ENCODE data around the gene KCNMB2. TPM values are rescaled to one million over a fixed set of nuclear protein-coding genes. Genes with fewer than 3 reads are reported as not detected.

The KCNMB2 gene
- polyA plus RNA-seq, 1 of the 3 experiments (the other 2 are of a cell fraction): not detected

DNA sequence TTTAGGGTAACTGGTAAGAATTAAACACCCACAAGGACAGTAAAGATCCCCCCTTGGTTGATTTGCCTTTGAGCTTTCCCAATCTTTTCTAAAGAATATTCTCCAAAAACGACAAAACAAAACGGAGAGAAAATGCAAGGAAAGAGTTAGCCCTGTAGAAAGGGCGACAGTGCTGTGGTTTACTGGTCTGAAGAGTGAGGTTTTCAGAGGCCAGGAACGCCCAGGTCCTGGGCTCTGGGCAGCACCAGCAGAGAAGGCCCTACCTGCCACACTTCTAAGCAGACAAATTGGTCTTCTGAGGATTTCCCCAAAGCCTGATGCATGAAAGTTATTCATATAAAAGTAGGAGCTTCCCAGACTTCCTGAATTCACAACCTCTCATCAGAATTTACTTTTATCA is 119.3 kb downstream of the KCNMB2 start (continued):
- TF ChIP-seq, protein P1, sequence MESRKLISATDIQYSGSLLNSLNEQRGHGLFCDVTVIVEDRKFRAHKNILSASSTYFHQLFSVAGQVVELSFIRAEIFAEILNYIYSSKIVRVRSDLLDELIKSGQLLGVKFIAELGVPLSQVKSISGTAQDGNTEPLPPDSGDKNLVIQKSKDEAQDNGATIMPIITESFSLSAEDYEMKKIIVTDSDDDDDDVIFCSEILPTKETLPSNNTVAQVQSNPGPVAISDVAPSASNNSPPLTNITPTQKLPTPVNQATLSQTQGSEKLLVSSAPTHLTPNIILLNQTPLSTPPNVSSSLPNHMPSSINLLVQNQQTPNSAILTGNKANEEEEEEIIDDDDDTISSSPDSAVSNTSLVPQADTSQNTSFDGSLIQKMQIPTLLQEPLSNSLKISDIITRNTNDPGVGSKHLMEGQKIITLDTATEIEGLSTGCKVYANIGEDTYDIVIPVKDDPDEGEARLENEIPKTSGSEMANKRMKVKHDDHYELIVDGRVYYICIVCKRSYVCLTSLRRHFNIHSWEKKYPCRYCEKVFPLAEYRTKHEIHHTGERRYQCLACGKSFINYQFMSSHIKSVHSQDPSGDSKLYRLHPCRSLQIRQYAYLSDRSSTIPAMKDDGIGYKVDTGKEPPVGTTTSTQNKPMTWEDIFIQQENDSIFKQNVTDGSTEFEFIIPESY (IDR thresholded peaks at IDR 0.05; ENCODE audit: borderline replicate concordance, low read depth): no peak
- TF ChIP-seq FOSL2 (IDR thresholded peaks at IDR 0.05; ENCODE audit: borderline replicate concordance, low read depth): no peak
- TF ChIP-seq MEF2A (IDR thresholded peaks at IDR 0.05; ENCODE audit: borderline replicate concordance, low read depth): no peak
- TF ChIP-seq, protein P2, sequence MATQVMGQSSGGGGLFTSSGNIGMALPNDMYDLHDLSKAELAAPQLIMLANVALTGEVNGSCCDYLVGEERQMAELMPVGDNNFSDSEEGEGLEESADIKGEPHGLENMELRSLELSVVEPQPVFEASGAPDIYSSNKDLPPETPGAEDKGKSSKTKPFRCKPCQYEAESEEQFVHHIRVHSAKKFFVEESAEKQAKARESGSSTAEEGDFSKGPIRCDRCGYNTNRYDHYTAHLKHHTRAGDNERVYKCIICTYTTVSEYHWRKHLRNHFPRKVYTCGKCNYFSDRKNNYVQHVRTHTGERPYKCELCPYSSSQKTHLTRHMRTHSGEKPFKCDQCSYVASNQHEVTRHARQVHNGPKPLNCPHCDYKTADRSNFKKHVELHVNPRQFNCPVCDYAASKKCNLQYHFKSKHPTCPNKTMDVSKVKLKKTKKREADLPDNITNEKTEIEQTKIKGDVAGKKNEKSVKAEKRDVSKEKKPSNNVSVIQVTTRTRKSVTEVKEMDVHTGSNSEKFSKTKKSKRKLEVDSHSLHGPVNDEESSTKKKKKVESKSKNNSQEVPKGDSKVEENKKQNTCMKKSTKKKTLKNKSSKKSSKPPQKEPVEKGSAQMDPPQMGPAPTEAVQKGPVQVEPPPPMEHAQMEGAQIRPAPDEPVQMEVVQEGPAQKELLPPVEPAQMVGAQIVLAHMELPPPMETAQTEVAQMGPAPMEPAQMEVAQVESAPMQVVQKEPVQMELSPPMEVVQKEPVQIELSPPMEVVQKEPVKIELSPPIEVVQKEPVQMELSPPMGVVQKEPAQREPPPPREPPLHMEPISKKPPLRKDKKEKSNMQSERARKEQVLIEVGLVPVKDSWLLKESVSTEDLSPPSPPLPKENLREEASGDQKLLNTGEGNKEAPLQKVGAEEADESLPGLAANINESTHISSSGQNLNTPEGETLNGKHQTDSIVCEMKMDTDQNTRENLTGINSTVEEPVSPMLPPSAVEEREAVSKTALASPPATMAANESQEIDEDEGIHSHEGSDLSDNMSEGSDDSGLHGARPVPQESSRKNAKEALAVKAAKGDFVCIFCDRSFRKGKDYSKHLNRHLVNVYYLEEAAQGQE (IDR thresholded peaks at IDR 0.05; ENCODE audit: low read depth, low read length): no peak
- no peak for TF ChIP-seq RXRA (IDR thresholded peaks at IDR 0.05; ENCODE audit: borderline replicate concordance, low read depth)
- TF ChIP-seq NFIC (IDR thresholded peaks at IDR 0.05; ENCODE audit: borderline replicate concordance): no peak
- TF ChIP-seq GATA2 (CRISPR knock-in tag; IDR thresholded peaks at IDR 0.05): no peak
- TF ChIP-seq, protein P3, sequence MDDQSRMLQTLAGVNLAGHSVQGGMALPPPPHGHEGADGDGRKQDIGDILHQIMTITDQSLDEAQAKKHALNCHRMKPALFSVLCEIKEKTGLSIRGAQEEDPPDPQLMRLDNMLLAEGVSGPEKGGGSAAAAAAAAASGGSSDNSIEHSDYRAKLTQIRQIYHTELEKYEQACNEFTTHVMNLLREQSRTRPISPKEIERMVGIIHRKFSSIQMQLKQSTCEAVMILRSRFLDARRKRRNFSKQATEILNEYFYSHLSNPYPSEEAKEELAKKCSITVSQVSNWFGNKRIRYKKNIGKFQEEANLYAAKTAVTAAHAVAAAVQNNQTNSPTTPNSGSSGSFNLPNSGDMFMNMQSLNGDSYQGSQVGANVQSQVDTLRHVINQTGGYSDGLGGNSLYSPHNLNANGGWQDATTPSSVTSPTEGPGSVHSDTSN (IDR thresholded peaks at IDR 0.05): no peak
- TF ChIP-seq YY1 (IDR thresholded peaks at IDR 0.05; ENCODE audit: low read depth): no peak

DNA sequence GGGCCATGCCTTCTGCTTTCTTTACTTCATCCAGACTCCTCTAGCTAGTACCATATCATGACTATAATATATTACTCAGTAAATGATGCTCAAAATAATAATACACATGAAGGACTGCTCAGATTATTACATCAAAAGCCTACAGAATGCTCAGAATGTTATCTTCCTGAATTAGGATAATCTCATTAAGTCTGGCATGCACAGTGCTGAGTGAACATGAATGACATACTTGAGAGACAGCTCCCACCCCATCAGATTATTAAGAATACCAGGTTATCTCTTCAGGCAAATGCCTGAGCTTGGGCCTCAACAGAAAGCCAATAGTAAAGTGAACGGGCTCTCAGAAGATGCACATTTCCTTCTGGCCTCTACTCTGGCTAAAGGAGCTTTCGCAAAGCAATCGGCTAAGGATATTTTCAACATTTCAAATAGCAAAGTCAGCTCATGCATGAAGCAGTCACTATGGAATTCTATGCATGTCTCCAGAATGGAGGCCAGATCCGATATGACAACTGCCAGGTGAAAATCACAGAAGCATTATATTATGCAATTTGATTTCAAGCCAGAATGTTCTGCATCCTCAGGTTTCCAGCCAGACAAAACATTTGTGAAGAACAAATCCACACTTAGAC is 122.6 kb downstream of the KCNMB2 start:
- no peak overlapping the region for H3K9ac ChIP-seq
- H3F3A ChIP-seq (replicated peaks; ENCODE audit: insufficient read depth): no peaks in the 10 kb centered on the region
- no peak for DNase-seq
- no peak for TF ChIP-seq ELF1 (IDR thresholded peaks at IDR 0.05)
- TF ChIP-seq, protein P4, sequence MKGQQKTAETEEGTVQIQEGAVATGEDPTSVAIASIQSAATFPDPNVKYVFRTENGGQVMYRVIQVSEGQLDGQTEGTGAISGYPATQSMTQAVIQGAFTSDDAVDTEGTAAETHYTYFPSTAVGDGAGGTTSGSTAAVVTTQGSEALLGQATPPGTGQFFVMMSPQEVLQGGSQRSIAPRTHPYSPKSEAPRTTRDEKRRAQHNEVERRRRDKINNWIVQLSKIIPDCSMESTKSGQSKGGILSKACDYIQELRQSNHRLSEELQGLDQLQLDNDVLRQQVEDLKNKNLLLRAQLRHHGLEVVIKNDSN (IDR thresholded peaks at IDR 0.05; ENCODE audit: borderline replicate concordance, low read depth): no peak
- TF ChIP-seq NFIC (IDR thresholded peaks at IDR 0.05; ENCODE audit: borderline replicate concordance): no peak
- TF ChIP-seq SIN3A (IDR thresholded peaks at IDR 0.05; ENCODE audit: borderline replicate concordance, low read depth, low read length): no peak
- no peaks in the 10 kb centered on the region for H3K9me3 ChIP-seq
- WGBS (ENCODE audit: low lambda C conversion rate): 48% methylated on average over 4 of the region's 4 CpGs
- H3K27me3 ChIP-seq (ENCODE audit: insufficient read depth): no peaks in the 10 kb centered on the region
- H3K4me3 ChIP-seq (ENCODE audit: low read depth in 2 of 2, low read length in 1 of 2): no peak overlapping the region
- H3K4me1 ChIP-seq (ENCODE audit: control insufficient read depth in 1 of 2, insufficient read depth in 2 of 2, low read depth in 1 of 2, low read length in 1 of 2): no peaks in the 10 kb centered on the region
- H3K9me2 ChIP-seq: no peaks in the 10 kb centered on the region
- ChIA-PET POLR2A (no interaction called here), CTCF (interaction anchor here (0.6 to 1.1 kb wide), 2 partner anchors 29 to 224 kb away, joined by 3 read pairs; no protein-coding TSS in a partner anchor)
- no peaks in the 10 kb centered on the region for H4K20me1 ChIP-seq (ENCODE audit: insufficient read depth)
- no peak overlapping the region for H3K27ac ChIP-seq (ENCODE audit: low read depth in 2 of 2, low read length in 1 of 2)
- H2AFZ ChIP-seq (ENCODE audit: low read depth): no peak overlapping the region
- no peaks in the 10 kb centered on the region for H3K36me3 ChIP-seq (replicated peaks in 1 of 2; ENCODE audit: control insufficient read depth in 1 of 2, insufficient read depth in 2 of 2, low read length in 1 of 2)
- H3K4me2 ChIP-seq: no peak overlapping the region
- no peaks in the 10 kb centered on the region for H3K79me2 ChIP-seq (ENCODE audit: insufficient read depth)

Data from SK-N-SH (cell line).